Caco-2 (cell line): ENCODE data around the gene DET1. TPM values are rescaled to one million over a fixed set of nuclear protein-coding genes. Genes with fewer than 3 reads are reported as not detected.

Experiments used
- BruUV-seq: library from RNA; stranded (reverse); fragments of 400-500 nt; replicated peaks from 2 replicates; lab custom pipeline; 2021; lab: Mats Ljungman, UMichigan
- CTCF ChIA-PET: fragments of 300-600 bp; sonication (Branson Sonifier 250); formaldehyde crosslinking; loops from one replicate; lab custom pipeline; 2022; ENCODE audit warnings: antibody characterized with exemption; lab: Charles Lee
- POLR2A ChIA-PET: fragments of 300-600 bp; sonication (Branson Sonifier 250); formaldehyde crosslinking; loops from one replicate; lab custom pipeline; 2022; ENCODE audit warnings: antibody characterized with exemption; lab: Charles Lee
- DNase-seq, 2 experiments: peaks; one replicate each; pipeline versions ENCODE4 v3.0.0 to v3.0.0-alpha.2; 2020 to 2022
- H3K27me3 ChIP-seq: replicated peaks from 2 replicates; pipeline ENCODE4 v1.6.0; 2011; ENCODE audit warnings: low read length; ENCODE audit not compliant: control insufficient read depth, insufficient read depth
- H3K36me3 ChIP-seq: 2 replicates; pipeline ENCODE4 v1.5.1; 2011; ENCODE audit warnings: low read length; ENCODE audit not compliant: control insufficient read depth, insufficient read depth
- H3K4me1 ChIP-seq: fragments of 250-450 bp; sonication (Bioruptor Pico); 2 replicates; pipeline ENCODE4 v1.5.1; 2020; ENCODE audit warnings: mild to moderate bottlenecking
- H3K4me3 ChIP-seq: 2 replicates; pipeline ENCODE4 v1.5.1; 2011; ENCODE audit warnings: low read depth, mild to moderate bottlenecking, control low read depth, low read length
- H3K9me3 ChIP-seq: fragments of 250-450 bp; sonication (Bioruptor Pico); 2 replicates; pipeline ENCODE4 v1.5.1; 2020; ENCODE audit warnings: mild to moderate bottlenecking, moderate library complexity
- H3K27ac Mint-ChIP-seq: one replicate; pipeline ENCODE4 v1.8.0; 2022; ENCODE audit warnings: mixed read lengths; ENCODE audit not compliant: unreplicated experiment
- H3K27me3 Mint-ChIP-seq: one replicate; pipeline ENCODE4 v1.8.0; 2022; ENCODE audit warnings: mixed read lengths; ENCODE audit not compliant: insufficient read depth, unreplicated experiment
- H3K36me3 Mint-ChIP-seq: one replicate; pipeline ENCODE4 v1.8.0; 2022; ENCODE audit warnings: mild to moderate bottlenecking, mixed read lengths; ENCODE audit not compliant: insufficient read depth, unreplicated experiment
- H3K4me1 Mint-ChIP-seq: one replicate; pipeline ENCODE4 v1.8.0; 2022; ENCODE audit warnings: low read depth, mixed read lengths; ENCODE audit not compliant: unreplicated experiment
- H3K4me3 Mint-ChIP-seq: one replicate; pipeline ENCODE4 v1.8.0; 2022; ENCODE audit warnings: mild to moderate bottlenecking, moderate library complexity, mixed read lengths; ENCODE audit not compliant: unreplicated experiment
- H3K9me3 Mint-ChIP-seq: one replicate; pipeline ENCODE4 v1.8.0; 2022; ENCODE audit warnings: mixed read lengths; ENCODE audit not compliant: unreplicated experiment
- CTCF ChIP-seq, 2 experiments: fragments of 200-600 bp in 1 of 2; IDR thresholded peaks; 1 replicate in 1 of 2; 2 replicates in 1 of 2; pipeline versions ENCODE4 v1.5.1 to v1.8.0; 2011 to 2022; ENCODE audit warnings: antibody characterized with exemption in 1 of 2, control low read depth in 1 of 2, inconsistent platforms in 1 of 2, low read depth in 1 of 2, low read length in 1 of 2, mild to moderate bottlenecking in 1 of 2, moderate library complexity in 1 of 2; ENCODE audit not compliant: insufficient read depth in 1 of 2, severe bottlenecking in 1 of 2, unreplicated experiment in 1 of 2
- intact Hi-C: fragments of 100-400 bp; cut with micrococcal nuclease; formaldehyde crosslinking; loops from one replicate; pipeline ENCODE4 v1.10.0; 2022; ENCODE audit not compliant: unreplicated experiment
- total RNA-seq: library from RNA; stranded (reverse); gene quantifications from 2 replicates; pipeline ENCODE4 v1.2.3, GENCODE V29; 2022

DET1 gene
- total RNA-seq, 1 experiment from 2014 or later: 2.0 TPM

- TF ChIP-seq CTCF (IDR thresholded peaks at IDR 0.05; ENCODE audit: insufficient read depth in 1 of 2, low read depth in 1 of 2, low read length in 1 of 2, severe bottlenecking in 1 of 2, unreplicated experiment in 1 of 2): no peak
- no peak overlapping the region for H3K4me3 ChIP-seq
Measured at GRCh38 chr15:88535607-88536313, 10.7 kb downstream of the DET1 start.

DNA sequence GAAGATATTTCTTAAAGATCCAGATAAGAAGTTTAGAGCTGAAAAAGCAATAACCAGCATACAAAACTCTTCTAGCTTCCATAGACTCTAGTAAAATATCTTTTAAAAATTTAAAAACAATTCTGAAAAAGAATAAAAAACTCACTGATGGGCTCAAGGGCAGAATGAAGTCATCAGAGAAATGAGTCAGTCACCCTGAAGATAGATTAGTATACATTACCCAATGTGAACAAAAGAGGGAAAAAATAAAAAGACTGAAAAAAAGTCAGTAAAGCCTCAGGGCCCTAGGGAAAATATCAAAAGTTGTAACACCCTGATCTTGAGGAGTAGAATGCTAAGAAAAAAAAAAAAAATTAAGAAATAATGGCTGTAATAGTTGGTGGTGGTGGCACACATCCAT is 11.4 kb downstream of the DET1 start:
- ChIA-PET POLR2A (no interaction called here), CTCF (no interaction called here)
- no peaks in the 10 kb centered on the region for H3K27me3 Mint-ChIP-seq
- intact Hi-C loops: no loop called here
- no peak for DNase-seq
- no peak overlapping the region for H3K4me3 Mint-ChIP-seq
- TF ChIP-seq CTCF (IDR thresholded peaks at IDR 0.05; ENCODE audit: insufficient read depth in 1 of 2, low read depth in 1 of 2, low read length in 1 of 2, severe bottlenecking in 1 of 2, unreplicated experiment in 1 of 2): no peak
- Histone ChIP-seq H3K4me1 (peaks cover 20% of the 10 kb centered on the region), H3K36me3 (no peaks in the 10 kb centered on the region), H3K9me3 (peaks cover 5% of the 10 kb centered on the region), H3K27me3 (no peaks in the 10 kb centered on the region), H3K4me3 (no peak overlapping the region)
- H3K27ac Mint-ChIP-seq: no peak overlapping the region
- peaks cover 6% of the 10 kb centered on the region for H3K36me3 Mint-ChIP-seq
- H3K4me1 Mint-ChIP-seq: peaks cover 18% of the 10 kb centered on the region
- H3K9me3 Mint-ChIP-seq: peaks cover 14% of the 10 kb centered on the region
- no TSS peak for BruUV-seq

More at GRCh38 chr15:88535607-88536313, 10.7 kb downstream of the DET1 start:
- no peaks in the 10 kb centered on the region for H3K36me3 ChIP-seq
- POLR2A ChIA-PET: no interaction called here
- no peaks in the 10 kb centered on the region for H3K27me3 ChIP-seq
- Mint-ChIP-seq H3K9me3 (peaks cover 14% of the 10 kb centered on the region), H3K27me3 (no peaks in the 10 kb centered on the region), H3K4me3 (no peak overlapping the region), H3K4me1 (peaks cover 21% of the 10 kb centered on the region), H3K27ac (no peak overlapping the region), H3K36me3 (peaks cover 6% of the 10 kb centered on the region)
- peaks cover 24% of the 10 kb centered on the region for H3K4me1 ChIP-seq
- DNase-seq: no peak
- intact Hi-C loops: no loop called here
- H3K9me3 ChIP-seq: peaks cover 5% of the 10 kb centered on the region
- BruUV-seq: no TSS peak
- CTCF ChIA-PET: no interaction called here

GRCh38 chr15:88533376-88533775 is 13.1 kb downstream of the DET1 start:
- POLR2A ChIA-PET: no interaction called here
- Histone ChIP-seq H3K4me3 (no peak overlapping the region), H3K36me3 (no peaks in the 10 kb centered on the region), H3K4me1 (peaks cover 8% of the 10 kb centered on the region), H3K9me3 (peaks cover 5% of the 10 kb centered on the region), H3K27me3 (no peaks in the 10 kb centered on the region)
- H3K9me3 Mint-ChIP-seq: peaks cover 14% of the 10 kb centered on the region
- H3K4me3 Mint-ChIP-seq: no peak overlapping the region
- CTCF ChIA-PET: interaction anchor here (0.6 kb wide), 1 partner anchor 32 kb away, joined by 4 read pairs; no protein-coding TSS in a partner anchor
- intact Hi-C loops: no loop called here
- peaks cover 6% of the 10 kb centered on the region for H3K36me3 Mint-ChIP-seq
- no peak overlapping the region for H3K27ac Mint-ChIP-seq
- no TSS peak for BruUV-seq
- no peaks in the 10 kb centered on the region for H3K27me3 Mint-ChIP-seq
- no peak for TF ChIP-seq CTCF (IDR thresholded peaks at IDR 0.05; ENCODE audit: insufficient read depth in 1 of 2, low read depth in 1 of 2, low read length in 1 of 2, severe bottlenecking in 1 of 2, unreplicated experiment in 1 of 2)
- DNase-seq: no peak
- peaks cover 6% of the 10 kb centered on the region for H3K4me1 Mint-ChIP-seq
